KG1 (cell line): Measurements from ENCODE around the gene EPHA10.

Experiments
- DNase-seq: peaks from one replicate; lab custom pipeline; 2025; lab: John Stamatoyannopoulos, UW

EPHA10 gene

DNA sequence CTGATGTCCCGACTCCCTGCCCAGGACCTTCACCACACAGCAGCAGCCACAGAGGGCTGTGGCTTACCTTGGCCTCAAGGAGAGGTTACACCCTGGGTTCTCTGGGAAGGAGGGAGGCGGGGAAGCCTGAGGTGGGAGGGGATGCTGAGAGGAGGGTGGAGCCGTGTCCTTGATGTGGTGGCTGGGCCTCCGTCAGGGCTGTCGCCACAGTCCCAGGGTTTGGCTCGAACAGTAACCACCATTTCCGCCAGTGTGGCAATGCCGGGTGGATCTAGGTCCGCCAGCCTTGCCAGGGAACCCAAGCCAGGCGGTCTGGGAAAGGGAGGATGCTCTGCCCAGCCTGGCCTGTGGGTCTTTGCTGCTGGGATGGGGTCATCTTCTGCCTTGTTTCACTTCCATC lies 91.0 kb downstream of the EPHA10 start:
- no peak for DNase-seq

DNA sequence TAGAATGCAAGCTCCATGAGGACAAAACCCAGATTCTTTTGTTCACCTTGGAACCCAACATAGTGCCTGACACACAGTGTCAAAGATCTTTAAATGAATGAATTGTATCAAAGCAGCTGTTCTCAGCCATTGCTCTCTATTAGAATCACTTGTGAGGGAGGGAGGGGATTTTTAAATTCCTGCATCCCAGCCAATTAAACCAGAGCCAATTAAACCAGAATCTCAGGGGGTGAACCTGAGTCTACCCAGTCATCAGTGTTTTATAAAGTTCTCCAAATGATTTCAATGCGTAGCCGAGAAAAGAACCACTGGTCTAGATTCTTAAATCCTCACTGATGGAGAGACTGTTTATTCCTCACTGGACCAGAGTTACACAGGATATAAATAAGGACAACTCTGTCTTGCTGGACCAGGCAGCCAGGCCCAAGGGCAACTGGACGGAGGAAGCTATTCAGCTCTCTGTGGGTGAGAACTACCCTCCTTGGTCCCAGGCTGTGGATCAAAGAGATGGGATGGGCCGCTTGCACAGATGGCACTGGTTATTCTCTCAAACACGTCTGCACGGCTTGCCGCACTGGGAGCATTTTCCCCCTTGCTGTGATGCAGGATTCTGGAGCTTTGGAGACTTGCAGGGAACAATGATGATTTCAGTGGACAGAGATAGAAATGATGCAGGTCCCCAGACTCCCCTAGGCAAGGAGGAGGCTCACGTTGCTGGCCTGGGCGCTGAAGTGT lies 92.6 kb downstream of the EPHA10 start:
- DNase-seq = no peak

- DNase-seq = no peak
These were observed 93.7 kb downstream of the EPHA10 start for GRCh38 chr1:37671261-37671660.

DNA sequence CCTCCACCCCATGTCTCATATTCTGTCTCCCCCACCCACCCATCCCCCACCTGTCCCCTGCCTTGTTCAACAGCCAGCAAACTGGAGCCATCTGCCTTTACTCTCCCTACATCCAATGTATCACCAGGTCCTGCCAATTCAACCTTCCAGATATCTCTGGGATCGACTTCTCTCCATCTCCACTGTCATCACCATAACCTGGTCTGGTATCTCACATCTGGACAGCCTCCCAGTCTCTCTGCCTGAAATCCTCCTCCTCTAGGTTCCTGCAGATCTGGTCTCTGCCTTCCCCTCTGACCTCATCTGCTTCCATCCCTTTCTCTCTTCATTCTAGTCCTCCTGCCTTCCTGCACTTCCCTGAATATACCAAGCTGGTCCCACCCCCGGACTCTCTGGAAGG lies 94.8 kb downstream of the EPHA10 start:
- no peak for DNase-seq

GRCh38 chr1:37667023-37667671 lies 97.8 kb downstream of the EPHA10 start:
- no peak for DNase-seq

DNA sequence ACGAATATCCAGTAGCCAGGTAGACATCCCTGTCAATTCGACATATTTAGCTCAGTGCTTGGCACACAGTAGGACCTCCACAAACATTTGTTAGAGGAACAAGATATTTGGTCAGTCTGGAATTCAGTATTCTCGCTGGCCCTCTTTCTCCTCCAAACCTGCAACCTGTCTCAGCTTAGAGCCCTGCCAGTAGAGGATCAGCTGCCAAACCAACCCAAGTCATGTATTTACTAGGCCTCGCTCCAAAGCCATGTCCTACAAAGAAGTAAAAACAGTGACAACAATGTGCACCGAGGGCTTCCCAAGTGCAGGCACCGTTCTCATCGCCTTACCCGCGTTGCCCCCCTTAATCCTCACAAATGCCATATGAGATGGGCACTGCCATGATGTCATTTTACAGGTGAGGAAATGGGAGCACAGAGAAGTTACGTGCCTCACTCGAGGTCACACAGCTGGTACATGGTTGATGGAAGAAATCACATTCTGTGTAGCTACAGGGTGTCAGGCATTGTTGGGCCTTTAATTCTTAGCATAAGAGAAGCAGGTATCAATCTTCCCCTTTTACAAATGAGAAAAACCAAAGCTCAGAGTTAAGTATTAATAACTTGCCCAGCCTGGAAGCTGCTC lies 98.6 kb downstream of the EPHA10 start:
- no peak for DNase-seq
